ENCODE measurements around the gene RAPGEF1. TPM values are rescaled to one million over a fixed set of nuclear protein-coding genes. Genes with fewer than 3 reads are reported as not detected.
A peak's percentile ranks its signal among the peaks of the same experiment; 100 is the strongest.

The RAPGEF1 gene
- total RNA-seq, 1 experiment from 2014 or later: 61.5 TPM

DNA sequence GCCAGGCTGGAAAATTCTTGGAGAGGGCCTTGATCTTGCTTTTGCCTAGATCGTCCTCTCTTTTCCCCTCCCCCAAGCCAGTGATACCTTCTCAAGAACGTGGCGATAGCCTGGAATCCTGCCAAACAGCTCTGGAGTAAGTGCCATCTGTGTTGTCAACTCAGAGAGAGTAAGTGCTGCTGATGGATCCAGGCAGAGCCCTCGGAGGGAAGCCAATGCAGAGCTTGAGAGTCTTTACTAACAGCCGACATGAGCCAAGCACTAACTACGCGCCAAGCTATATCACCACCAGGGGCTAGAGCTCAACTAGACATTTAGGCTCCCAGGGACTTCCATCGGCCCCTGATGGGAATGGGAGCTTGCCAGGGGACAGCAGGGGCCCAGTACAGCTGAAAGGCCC is 17.6 kb downstream of the RAPGEF1 start:
- POLR2A ChIA-PET (ENCODE audit: low non-redundant PET): no interaction called here
- CTCF ChIA-PET: no interaction called here
- no TSS peak for BruUV-seq (replicated peaks)
- Histone ChIP-seq H3K9me3 (ENCODE audit: low read depth, low read length, poor library complexity, severe bottlenecking) (no peaks in the 10 kb centered on the region), H3K27ac (ENCODE audit: low read depth, low read length, poor library complexity, severe bottlenecking) (no peak overlapping the region), H3K4me1 (ENCODE audit: insufficient read depth, low read length, poor library complexity, severe bottlenecking) (peaks cover 4% of the 10 kb centered on the region), H3K27me3 (replicated peaks; ENCODE audit: insufficient read depth, low read depth, low read length, poor library complexity) (no peaks in the 10 kb centered on the region), H3K4me3 (ENCODE audit: low read depth, low read length, poor library complexity, severe bottlenecking) (no peak overlapping the region), H3K36me3 (ENCODE audit: insufficient read depth, low read length, poor library complexity, severe bottlenecking) (no peaks in the 10 kb centered on the region)
- intact Hi-C loops (cut with micrococcal nuclease; ENCODE audit: unreplicated experiment): no loop called here
- no peak for TF ChIP-seq EZH2 (IDR thresholded peaks at IDR 0.05; ENCODE audit: borderline replicate concordance, low read depth, low read length, poor library complexity, severe bottlenecking)
- TF ChIP-seq, protein P1, sequence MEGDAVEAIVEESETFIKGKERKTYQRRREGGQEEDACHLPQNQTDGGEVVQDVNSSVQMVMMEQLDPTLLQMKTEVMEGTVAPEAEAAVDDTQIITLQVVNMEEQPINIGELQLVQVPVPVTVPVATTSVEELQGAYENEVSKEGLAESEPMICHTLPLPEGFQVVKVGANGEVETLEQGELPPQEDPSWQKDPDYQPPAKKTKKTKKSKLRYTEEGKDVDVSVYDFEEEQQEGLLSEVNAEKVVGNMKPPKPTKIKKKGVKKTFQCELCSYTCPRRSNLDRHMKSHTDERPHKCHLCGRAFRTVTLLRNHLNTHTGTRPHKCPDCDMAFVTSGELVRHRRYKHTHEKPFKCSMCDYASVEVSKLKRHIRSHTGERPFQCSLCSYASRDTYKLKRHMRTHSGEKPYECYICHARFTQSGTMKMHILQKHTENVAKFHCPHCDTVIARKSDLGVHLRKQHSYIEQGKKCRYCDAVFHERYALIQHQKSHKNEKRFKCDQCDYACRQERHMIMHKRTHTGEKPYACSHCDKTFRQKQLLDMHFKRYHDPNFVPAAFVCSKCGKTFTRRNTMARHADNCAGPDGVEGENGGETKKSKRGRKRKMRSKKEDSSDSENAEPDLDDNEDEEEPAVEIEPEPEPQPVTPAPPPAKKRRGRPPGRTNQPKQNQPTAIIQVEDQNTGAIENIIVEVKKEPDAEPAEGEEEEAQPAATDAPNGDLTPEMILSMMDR (conservative IDR thresholded peaks at IDR 0.05; ENCODE audit: low read depth, low read length): 0 out of 2 replicates have a peak, but pooled peaks have one; percentile 4
- no peak for DNase-seq (ENCODE audit: low spot score)

DNA sequence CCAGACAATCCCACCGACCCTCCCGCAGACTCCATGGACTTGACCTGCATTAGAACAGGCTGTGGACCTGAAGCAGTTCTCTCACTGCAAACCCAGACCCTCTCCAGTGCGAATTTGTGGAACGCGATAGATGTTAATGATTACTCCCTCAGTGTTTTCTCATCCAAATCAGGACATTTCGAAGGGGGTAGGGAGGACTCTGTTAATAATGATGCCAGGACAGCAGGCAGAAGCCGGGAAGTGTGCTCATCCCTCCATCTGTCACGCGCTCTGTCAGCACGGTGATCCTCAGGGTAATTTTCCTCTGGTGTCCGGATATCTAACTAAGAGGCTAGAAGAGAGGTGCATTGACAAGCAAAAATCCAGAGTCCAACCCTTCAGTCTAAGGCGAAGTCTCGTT is 18.8 kb downstream of the RAPGEF1 start:
- Histone ChIP-seq H3K4me1 (ENCODE audit: insufficient read depth, low read length, poor library complexity, severe bottlenecking) (no peaks in the 10 kb centered on the region), H3K4me3 (ENCODE audit: low read depth, low read length, poor library complexity, severe bottlenecking) (no peak overlapping the region), H3K9me3 (ENCODE audit: low read depth, low read length, poor library complexity, severe bottlenecking) (no peaks in the 10 kb centered on the region), H3K27ac (ENCODE audit: low read depth, low read length, poor library complexity, severe bottlenecking) (no peak overlapping the region), H3K36me3 (ENCODE audit: insufficient read depth, low read length, poor library complexity, severe bottlenecking) (no peaks in the 10 kb centered on the region), H3K27me3 (replicated peaks; ENCODE audit: insufficient read depth, low read depth, low read length, poor library complexity) (no peaks in the 10 kb centered on the region)
- TF ChIP-seq, protein P1 (conservative IDR thresholded peaks at IDR 0.05; ENCODE audit: low read depth, low read length): no peak
- TF ChIP-seq EZH2 (IDR thresholded peaks at IDR 0.05; ENCODE audit: borderline replicate concordance, low read depth, low read length, poor library complexity, severe bottlenecking): no peak
- CTCF ChIA-PET: no interaction called here
- POLR2A ChIA-PET (ENCODE audit: low non-redundant PET): no interaction called here
- intact Hi-C loops (cut with micrococcal nuclease; ENCODE audit: unreplicated experiment): no loop called here
- no peak for DNase-seq (ENCODE audit: low spot score)
- no TSS peak for BruUV-seq (replicated peaks)

DNA sequence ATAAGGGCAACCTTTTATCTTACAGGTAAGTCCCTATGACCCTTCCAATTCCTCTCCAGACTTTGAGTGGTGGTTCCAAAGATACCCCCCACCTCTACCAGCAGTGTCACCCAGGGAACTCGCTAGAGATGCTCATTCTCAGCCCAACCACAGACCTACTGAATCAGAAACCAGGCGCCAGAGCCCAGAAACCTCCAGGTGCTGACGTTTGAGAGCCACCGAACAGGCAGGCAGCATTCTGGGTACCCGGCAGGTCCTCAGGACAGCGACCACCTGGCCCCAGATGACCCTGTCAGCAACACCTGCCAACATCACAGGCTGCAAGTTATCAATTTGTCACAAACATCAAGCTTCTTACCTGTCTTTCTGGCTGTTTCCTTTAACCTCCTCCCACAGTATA is 19.5 kb downstream of the RAPGEF1 start:
- intact Hi-C loops (cut with micrococcal nuclease; ENCODE audit: unreplicated experiment): no loop called here
- ChIA-PET CTCF (no interaction called here), POLR2A (ENCODE audit: low non-redundant PET) (no interaction called here)
- no TSS peak for BruUV-seq (replicated peaks)
- H3K4me1 ChIP-seq (ENCODE audit: insufficient read depth, low read length, poor library complexity, severe bottlenecking): no peaks in the 10 kb centered on the region
- H3K27me3 ChIP-seq (replicated peaks; ENCODE audit: insufficient read depth, low read depth, low read length, poor library complexity): no peaks in the 10 kb centered on the region
- no peak for DNase-seq (ENCODE audit: low spot score)
- H3K9me3 ChIP-seq (ENCODE audit: low read depth, low read length, poor library complexity, severe bottlenecking): no peaks in the 10 kb centered on the region
- no peak for TF ChIP-seq EZH2 (IDR thresholded peaks at IDR 0.05; ENCODE audit: borderline replicate concordance, low read depth, low read length, poor library complexity, severe bottlenecking)
- TF ChIP-seq, protein P1 (conservative IDR thresholded peaks at IDR 0.05; ENCODE audit: low read depth, low read length): no peak
- no peak overlapping the region for H3K27ac ChIP-seq (ENCODE audit: low read depth, low read length, poor library complexity, severe bottlenecking)
- no peak overlapping the region for H3K4me3 ChIP-seq (ENCODE audit: low read depth, low read length, poor library complexity, severe bottlenecking)
- no peaks in the 10 kb centered on the region for H3K36me3 ChIP-seq (ENCODE audit: insufficient read depth, low read length, poor library complexity, severe bottlenecking)

Measured in A673 (cell line).